CD4-positive, alpha-beta T cell treated with Interleukin-15 for 1 hour (primary cell): ENCODE measurements around the gene C12orf57.

Source experiments
- DNase-seq: peaks from one replicate; pipeline ENCODE4 v3.0.0-alpha.2; 2020

C12orf57 gene

DNA sequence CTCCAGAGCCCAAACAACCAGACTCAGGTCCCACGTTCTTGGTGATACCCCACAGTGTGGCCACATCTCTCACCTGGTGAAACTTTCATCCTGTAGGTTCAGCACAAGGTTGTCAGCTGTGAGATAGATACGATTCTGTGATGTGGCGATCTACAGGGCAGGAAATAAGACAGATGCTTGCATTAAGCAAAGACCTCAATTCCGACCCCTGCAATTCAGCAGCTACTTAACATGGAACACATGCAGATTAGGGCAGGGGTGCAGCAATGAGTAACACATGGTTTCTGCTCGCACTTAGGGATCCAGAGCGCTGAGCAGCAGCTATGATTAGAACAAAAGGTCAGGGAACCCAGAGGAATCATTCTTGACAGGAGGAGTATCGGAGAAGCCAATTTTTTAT, 22.5 kb downstream of the C12orf57 start:
- no peak for DNase-seq

DNA sequence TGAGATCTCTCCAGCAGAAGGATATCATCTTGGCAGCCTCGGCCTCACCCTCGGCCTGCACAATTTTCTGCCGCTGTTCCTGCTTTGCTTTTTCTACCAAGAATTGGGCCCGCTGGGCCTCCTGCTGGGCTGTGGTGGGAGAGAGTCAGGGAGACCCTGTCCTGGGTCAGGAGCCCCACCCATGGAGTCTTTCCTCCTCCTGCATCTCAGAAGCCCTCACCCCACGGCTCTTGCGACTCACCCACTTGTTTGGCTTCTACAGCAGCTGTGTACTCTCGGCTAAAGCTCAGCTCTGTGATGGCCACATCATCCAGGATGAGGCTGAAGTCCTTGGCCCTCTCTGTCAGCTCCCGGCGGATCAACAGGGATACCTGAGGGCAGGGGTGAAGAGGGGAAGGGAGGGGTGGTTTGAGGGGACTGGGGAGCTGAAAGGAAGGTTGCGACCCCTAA, 23.9 kb downstream of the C12orf57 start:
- no peak for DNase-seq

DNA sequence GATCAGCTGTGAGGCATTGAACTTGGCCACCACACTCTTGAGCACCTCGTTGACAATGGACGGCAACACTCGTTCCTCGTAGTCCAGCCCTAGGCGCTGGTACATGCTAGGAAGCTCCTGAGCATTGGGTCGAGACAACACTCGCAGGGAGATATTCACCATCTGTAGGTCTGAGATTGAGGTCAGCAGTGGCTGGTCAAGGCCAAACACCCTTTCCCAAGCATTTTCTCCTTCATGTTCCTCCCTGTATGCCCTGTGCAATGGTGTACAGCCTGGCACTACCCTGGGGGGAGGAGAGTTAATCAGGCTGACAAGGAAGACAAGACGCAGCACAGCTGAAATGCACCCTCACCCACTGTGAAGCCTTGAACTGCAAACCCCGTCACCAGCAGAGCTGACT, 24.6 kb downstream of the C12orf57 start:
- no peak for DNase-seq

DNA sequence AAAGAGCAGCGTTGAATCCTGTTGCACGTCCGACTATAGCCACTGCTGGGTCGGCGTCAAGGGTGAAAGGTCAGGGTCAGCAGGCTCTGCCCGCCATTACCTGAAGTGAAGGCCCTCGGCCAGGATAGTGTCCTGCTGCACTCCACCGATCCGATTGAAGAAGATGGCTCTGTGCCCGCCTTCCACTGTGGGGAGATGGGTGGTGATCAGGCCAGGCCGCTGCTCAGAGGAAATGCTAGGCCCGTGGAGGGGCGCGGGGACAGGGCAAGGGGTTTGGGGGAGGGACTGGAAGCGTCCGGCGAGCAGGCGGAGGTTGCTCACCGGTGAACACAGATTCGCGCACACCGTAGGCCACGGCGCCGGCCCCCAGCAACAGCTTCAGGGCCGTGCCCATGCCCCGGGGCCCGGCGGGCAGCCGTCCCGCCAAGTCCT, 26.3 kb downstream of the C12orf57 start:
- DNase-seq = no peak

DNA sequence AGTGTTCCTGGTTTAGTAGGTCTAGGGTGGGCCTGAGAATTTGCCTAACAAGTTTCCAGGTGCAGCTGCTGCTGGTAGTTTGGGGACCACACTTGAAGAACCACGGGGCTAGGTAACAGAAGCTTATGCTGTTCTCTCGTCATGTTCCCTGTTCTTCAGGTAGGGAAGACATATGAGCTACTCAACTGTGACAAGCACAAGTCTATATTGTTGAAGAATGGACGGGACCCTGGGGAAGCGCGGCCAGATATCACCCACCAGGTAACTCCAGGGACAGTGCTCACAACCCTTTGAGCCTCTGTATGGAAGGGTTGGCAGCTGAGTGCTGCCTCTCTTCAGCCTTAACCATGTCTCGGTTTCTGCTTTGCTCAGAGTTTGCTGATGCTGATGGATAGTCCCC, 30.4 kb downstream of the C12orf57 start:
- DNase-seq = no peak

DNA sequence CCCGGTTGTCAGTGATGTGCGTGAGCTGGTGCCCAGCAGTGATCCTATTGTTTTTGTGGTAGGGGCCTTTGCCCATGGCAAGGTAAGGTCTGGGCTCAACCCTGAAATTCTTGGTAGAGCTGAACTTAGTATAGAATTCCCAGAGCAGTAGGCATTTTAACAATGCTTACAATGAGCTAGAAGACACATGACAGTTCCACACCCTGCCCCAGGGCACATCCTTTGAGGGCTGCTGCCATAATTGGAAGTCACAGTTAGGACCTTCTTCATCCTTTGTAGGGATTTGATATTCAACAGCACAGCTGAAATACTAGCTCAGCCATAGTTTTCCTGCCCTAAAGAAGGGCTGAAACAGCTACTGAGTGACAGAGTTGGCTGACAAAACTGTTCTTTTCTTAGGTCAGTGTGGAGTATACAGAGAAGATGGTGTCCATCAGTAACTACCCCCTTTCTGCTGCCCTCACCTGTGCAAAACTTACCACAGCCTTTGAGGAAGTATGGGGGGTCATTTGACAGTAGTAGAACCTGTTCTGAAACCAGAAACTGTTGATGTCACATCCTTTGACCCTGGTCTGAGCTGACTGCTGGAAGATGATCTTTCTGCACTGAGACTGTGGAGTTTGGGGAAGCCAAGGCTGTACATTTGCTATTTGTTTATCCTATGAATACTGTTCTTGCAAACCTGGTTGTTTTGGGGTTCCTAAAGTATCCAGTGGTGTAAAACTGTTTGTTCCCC, 31.6 kb downstream of the C12orf57 start:
- no peak for DNase-seq

DNA sequence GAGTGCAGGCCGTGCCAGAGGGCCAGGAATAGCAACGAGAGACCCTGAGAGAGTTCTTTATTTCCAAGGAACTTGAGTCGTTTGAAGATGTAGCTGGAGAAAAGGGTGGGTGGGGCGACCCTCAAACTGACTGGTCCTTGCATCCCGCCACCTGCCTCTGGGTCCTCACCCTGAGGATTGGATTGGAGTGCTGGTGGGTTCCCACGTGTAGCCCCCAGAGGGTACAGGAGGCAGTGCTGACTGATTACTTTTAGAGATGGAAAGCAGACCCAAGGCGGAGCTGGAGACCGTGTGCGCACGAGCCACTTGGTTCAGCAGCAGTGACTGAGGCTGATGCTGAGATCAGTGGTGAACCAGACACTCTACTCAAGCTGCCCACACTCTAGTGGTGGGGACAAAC, 33.8 kb downstream of the C12orf57 start:
- DNase-seq = no peak

DNA sequence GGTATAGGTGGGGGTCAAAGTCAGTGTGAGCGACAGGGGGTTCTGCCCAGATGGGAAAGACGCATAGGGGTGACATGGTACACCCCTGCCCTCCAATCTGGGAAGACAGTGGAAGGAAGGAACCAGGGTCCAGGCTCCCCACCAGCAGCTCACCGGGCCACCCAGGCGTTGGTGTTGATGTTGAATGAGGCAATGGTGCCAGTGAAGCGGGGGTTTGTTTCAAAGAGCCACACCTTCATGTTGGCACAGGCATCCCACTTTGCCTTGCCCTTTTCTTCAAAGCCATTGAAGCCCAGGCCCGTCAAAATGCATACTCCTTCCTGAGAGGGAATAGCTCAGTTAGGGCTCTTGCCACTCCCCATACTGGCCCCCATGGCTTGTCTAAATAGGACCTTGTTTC, 34.4 kb downstream of the C12orf57 start:
- no peak for DNase-seq

DNA sequence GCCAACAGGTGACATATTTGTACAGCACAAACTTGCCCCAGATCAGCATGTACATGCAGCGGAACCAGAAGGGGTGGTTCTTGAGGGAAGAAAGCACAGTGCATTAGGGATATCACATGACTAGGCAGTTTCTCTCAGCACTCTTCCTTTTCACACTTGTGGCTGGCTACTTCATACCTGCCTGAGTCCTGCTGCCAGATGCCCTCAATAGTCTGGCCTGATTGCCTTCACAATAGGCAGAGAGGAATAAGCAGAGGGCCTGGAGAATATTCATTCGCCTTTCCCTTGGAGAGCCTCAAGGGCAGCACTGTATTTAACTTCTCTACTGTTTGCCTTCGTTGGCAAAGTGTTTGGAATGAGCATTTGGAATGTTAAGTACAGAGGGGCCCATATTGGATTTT, 34.8 kb downstream of the C12orf57 start:
- no peak for DNase-seq

DNA sequence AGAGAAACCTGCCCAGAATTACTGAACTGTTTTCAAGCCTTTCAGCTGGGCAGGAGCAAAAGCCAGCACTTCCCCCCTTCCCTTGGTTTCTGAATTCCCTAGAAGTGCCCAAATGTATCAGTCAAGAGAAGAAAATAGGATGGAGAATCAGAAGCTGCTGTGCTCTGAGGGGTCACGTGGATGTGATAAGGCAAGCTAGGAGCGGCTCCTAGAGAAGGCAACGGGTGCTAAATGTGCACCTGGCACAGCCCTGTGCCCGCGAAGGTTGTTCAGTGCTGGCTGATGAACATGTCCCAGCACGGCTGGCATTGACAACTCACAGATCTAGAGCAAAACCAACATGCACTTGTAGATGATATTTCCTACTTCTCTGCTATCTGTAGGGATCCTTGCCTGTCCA, 35.2 kb downstream of the C12orf57 start:
- no peak for DNase-seq

DNA sequence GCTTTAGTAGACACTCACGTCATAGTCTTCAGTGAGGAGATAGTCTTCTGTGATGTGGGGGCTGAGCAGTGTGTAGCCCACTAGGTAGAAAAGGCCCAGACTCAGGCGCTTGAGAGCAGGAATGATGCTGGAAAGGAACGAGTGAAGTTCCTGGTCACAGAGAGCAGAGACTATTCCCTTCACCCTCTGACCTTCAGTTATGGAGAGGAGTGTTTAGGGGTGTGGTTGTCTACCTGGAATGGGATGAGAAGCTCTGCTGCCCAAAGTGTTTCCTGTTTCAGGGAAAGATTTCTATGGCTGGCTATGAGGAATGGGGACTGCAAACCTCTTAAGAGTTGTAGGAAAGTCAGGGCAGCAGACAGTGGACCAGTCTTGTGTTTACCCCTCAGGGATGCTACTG, 35.6 kb downstream of the C12orf57 start:
- DNase-seq = no peak

DNA sequence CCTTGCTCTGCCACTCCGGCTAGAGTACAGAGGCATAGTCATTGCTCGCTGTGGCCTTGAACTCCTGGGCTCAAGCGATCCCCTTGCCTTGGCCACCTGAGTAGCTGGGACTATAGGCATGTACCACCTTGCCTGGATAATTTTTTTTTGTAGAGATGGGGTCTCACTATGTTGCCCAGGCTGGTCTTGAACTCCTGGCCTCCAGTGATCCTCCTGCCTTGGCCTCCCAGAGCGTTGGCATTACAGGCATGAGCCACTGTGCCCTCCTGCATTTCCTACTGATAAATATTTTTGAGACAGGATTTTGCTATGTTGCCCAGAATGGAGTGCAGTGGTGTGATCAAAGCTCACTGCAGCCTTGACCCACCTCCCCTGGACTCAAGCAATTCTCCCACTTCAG, 36.3 kb downstream of the C12orf57 start:
- no peak for DNase-seq

DNA sequence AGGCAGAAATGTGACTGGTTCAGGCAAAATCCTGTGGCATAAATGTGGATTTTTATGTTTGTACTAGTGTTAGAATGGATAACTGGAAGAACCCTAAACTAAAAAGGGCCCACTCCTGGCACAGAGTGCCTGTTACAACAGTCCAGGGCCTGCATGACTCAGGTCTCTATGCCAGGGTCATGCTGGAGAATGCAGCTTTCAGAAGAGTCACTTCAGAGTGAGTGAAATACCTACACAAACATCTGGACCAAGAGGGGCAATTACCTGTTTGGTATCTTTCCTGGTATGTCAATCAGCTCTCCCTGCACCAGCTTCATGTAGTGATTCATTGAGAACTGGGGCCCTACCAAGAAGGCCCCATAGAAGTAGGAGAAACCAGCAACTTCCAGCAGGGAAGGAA, 36.9 kb downstream of the C12orf57 start:
- DNase-seq = no peak

DNA sequence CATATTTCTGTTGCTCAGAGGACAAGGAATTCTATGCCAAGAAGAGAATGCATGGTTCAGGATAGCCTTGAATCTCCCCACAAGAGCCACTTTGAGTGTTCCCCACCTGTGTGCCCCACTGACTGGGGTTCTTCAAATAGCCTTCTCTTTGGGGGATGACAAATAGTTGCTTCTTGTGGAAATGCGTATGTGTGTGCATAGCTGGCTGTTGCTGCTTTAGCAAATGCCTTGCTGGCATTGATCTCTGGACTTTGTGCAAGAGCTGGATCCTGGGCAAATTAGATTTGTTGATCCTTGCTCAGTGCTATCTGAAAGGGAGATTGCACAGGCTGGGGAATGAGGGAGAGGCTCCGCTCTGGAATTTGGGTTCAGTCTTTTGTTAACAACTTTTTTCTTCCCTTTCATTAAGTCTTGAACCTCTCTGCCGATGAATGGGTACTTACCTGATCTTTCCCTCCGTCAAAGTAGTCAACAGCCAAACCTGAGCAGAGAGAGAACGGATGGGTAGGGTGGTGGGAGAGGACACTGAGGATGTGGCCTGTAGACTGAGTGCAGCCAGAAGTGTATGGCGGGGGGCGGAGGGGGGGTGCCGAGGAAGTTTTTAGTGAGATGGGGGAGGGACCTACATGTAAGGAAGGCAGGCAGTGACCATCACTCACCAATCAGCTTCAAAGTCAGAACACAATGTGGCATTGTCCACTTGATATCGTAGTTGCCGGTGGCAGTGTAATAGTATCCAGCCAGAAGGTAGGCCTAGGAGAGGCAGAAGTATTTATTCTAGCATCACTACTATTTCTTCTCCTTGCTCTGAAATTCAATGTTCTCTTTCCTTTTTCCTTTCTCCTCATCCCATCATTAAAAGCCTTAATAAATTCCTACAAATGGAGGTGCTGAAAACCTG, 37.6 kb downstream of the C12orf57 start:
- DNase-seq = no peak

DNA sequence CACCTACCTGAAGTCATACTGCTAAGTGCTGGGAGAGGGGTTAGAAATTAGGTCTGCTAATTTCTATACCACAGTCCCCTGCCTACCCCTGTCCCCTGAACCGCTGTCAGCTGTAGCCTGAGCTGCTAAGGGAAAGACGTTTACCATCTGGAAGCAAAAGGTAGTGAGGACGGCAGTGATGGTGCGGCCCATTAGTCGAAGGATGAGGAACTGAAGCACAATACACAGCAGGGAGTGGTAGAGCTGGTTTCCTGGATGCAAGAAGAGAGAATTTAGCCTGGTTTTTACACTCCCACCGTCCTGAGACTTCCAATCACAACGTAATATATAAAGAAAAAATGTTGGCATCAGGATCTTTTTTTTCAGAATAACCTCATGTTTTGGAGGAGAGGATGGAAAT, 38.7 kb downstream of the C12orf57 start:
- DNase-seq = no peak

DNA sequence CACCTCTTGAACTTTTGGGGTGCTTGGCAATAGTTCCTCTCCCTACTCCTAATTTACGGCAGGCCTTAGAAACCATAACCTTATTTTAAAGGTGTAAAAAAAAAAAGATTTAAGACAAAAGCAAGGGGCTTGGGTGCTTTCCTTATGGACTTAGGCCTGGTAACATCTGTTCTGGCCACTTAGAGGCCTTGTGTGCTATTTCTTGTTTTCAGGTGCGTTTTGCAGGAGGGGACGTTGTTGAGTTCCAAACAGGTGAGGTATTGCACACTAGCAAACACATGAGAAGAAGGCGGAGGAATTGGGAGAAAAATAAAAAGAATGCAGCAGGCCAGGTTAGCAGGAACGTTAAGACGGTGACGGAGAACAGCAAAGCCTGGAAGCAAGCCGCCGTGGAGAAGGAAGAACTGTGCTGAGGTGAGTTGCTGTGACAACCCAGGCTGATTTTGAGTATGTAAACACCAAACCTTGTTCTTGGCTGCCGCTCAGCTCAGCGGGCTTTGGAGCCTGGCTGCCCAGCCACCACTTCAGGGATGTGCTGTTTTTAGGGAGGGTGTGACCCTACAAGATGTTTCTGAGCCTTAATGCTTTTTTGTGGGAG, 44.2 kb downstream of the C12orf57 start:
- no peak for DNase-seq
